Body of pancreas (tissue), 4 donors: ENCODE results near the gene TRA2B. TPM values are rescaled to one million over a fixed set of nuclear protein-coding genes. Genes with fewer than 3 reads are reported as not detected.
"Not testable (repeated sequence)": the region's sequence is repeated elsewhere in the genome, so short reads cannot be mapped to it uniquely, and the experiment has no call there.

Experiments used
- ATAC-seq: fragments of 150-250 bp; one replicate; pipeline ENCODE4 v1.9.1; 2016
- DNase-seq, 4 donors: peaks; one replicate each; pipeline ENCODE4 v3.0.0-alpha.2; 2019
- H3K27ac ChIP-seq, 4 donors: fragments of 200-600 bp; sonication (generic); 1 replicate in 3 of 4; 2 replicates in 1 of 4; pipeline versions ENCODE4 v1.5.1 to v1.6.1; 2016 to 2019; ENCODE audit warnings: mild to moderate bottlenecking in 1 of 4, mixed read lengths in 1 of 4, moderate library complexity in 1 of 4
- H3K27me3 ChIP-seq, 2 donors: fragments of 200-600 bp; sonication (generic); one replicate each; pipeline ENCODE4 v1.6.0; 2016; ENCODE audit warnings: mild to moderate bottlenecking in 1 of 2
- H3K36me3 ChIP-seq, 2 donors: fragments of 200-600 bp; sonication (generic); replicated peaks in 1 of 2; 2 replicates each; pipeline ENCODE4 v1.5.1; 2016; ENCODE audit warnings: low read depth in 2 of 2; ENCODE audit not compliant: insufficient read depth in 1 of 2
- H3K4me1 ChIP-seq: fragments of 200-600 bp; sonication (generic); one replicate; pipeline ENCODE4 v1.6.0; 2016
- H3K4me3 ChIP-seq, 2 donors: fragments of 200-600 bp; sonication (generic); 1 replicate in 1 of 2; 2 replicates in 1 of 2; pipeline ENCODE4 v1.5.1; 2016 to 2019
- H3K9me3 ChIP-seq, 3 donors: fragments of 200-600 bp; sonication (generic); 1 replicate in 2 of 3; 2 replicates in 1 of 3; pipeline ENCODE4 v1.5.1; 2016
- CTCF ChIP-seq, 7 experiments: fragments of 450-650 bp in 4 of 7; fragments of 200-600 bp in 3 of 7; sonication (generic) in 3 of 7; IDR thresholded peaks; one replicate each; pipeline ENCODE4 v1.5.1; 2016 to 2019; ENCODE audit warnings: antibody characterized with exemption in 7 of 7
- POLR2A ChIP-seq, 3 donors: fragments of 450-650 bp; IDR thresholded peaks; one replicate each; pipeline ENCODE4 v1.6.1; 2016; ENCODE audit warnings: antibody characterized with exemption in 3 of 3, mild to moderate bottlenecking in 2 of 3
- WGBS, 2 donors: methylation state at CpG; one replicate each; pipeline ENCODE4 v1.1.5; 2017; 5-methylcytosine and 5-hydroxymethylcytosine counted together
- intact Hi-C: fragments of 100-400 bp; cut with DNase I; formaldehyde crosslinking; loops from one replicate; pipeline ENCODE4 v1.15.1; 2023
- total RNA-seq, 2 donors: library from RNA; depleted of rRNA; stranded (reverse); fragments of >200 nt; gene quantifications; one replicate each; pipeline ENCODE4 v1.1.0, GENCODE V29; 2016

TRA2B gene
- total RNA-seq, 2 donors from 2014 or later, result 74.2 to 323 TPM

DNA sequence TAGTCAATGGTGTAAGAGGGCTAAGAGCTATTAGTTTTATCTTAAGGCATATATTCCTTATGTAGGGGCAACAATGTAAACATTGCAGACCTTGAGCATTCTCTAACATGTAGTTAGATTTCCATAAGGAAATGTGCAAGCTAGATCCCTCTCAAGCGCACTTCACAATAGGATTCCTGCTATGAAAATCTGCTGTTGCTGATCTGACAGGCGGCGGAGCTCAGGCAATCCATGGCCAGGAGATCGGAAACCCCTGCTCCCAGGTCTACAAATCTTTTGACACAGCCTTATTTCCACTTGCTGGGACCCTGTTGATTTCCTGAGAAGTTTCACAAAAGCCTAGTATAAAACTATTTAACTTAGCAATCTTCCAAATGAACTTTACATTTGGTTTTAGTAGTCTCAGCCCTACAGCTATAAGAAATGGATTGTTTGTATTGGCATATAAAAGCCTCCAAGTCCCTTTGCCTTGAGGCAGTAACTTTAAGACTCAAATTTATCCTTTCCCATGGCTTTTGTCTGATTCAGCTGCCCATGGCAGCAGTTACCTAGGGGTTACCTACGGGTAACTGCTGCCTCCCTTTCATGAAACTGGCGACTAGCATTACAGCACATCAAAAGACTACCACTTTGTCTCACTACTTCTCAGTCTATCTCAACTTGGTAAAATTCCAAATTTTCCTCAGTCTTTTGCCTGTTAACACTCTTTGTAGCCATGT lies 22.7 kb downstream of the TRA2B start:
- WGBS, 2 donors, result 90 to 96% methylated on average over 6 of the region's 6 CpGs
- TF ChIP-seq CTCF (IDR thresholded peaks at IDR 0.05) (no peak), POLR2A (IDR thresholded peaks at IDR 0.05) (no peak)
- ATAC-seq, result no peak

GRCh38 chr3:185912929-185913901 lies 24.6 kb downstream of the TRA2B start:
- H3K4me1 ChIP-seq, result no peaks in the 10 kb centered on the region
- H3K36me3 ChIP-seq, result peaks cover 18 to 25% of the 10 kb centered on the region in 2 donors
- no peaks in the 10 kb centered on the region for H3K9me3 ChIP-seq
- intact Hi-C loops, result no loop called here
- H3K27ac ChIP-seq, result no peak overlapping the region
- ATAC-seq, result no peak
- no peak for TF ChIP-seq POLR2A (IDR thresholded peaks at IDR 0.05)
- no peak for TF ChIP-seq CTCF (IDR thresholded peaks at IDR 0.05)
- H3K4me3 ChIP-seq, result no peak overlapping the region
- 72 to 76% methylated on average over 7 of the region's 7 CpGs for whole genome bisulfite sequencing, 2 donors
- no peak for DNase-seq
- no peaks in the 10 kb centered on the region for H3K27me3 ChIP-seq

More for the DNA sequence above, 22.7 kb downstream of the TRA2B start:
- Histone ChIP-seq H3K9me3 (no peaks in the 10 kb centered on the region), H3K4me1 (no peaks in the 10 kb centered on the region), H3K27me3 (no peaks in the 10 kb centered on the region), H3K27ac (no peak overlapping the region), H3K4me3 (no peak overlapping the region), H3K36me3 (peaks cover 18 to 32% of the 10 kb centered on the region in 2 donors)
- DNase-seq, result no peak
- intact Hi-C loops, result no loop called here

- no peaks in the 10 kb centered on the region for H3K4me1 ChIP-seq
- 86 to 90% methylated on average over 11 of the region's 11 CpGs for whole genome bisulfite sequencing, 2 donors
- ATAC-seq, result no peak
- no peak for TF ChIP-seq CTCF (IDR thresholded peaks at IDR 0.05)
- no peak overlapping the region for H3K27ac ChIP-seq
- H3K4me3 ChIP-seq, result no peak overlapping the region
- no peaks in the 10 kb centered on the region for H3K9me3 ChIP-seq
- intact Hi-C loops, result no loop called here
- H3K36me3 ChIP-seq, result peaks cover 12 to 18% of the 10 kb centered on the region in 2 donors
- no peak for DNase-seq
- no peaks in the 10 kb centered on the region for H3K27me3 ChIP-seq
These were observed 25.3 kb downstream of the TRA2B start for GRCh38 chr3:185912512-185912911.

DNA sequence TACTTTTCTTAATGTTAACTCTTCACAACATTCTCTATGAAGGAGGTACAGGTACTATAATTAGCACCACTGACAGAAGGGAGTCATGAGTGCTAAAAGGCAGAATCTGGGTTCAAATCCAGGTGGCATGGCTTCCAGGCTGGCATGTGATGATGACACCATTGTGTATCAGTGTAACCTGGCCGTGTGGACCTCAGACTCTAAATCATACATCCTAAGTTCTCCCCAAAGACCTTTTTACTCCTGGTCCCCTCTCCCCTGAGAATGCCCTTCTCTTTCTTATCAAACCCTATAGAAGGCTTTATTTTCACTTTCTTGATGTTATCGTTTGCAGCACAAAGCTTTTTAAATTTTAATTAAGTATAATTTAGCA lies 26.8 kb downstream of the TRA2B start:
- H3K4me3 ChIP-seq, H3K9me3 ChIP-seq, H3K4me1 ChIP-seq, H3K27me3 ChIP-seq, DNase-seq, H3K27ac ChIP-seq, H3K36me3 ChIP-seq, intact Hi-C loops: not testable (repeated sequence)
- WGBS, 2 donors, result 22 to 39% methylated on average over 2 of the region's 2 CpGs
- ATAC-seq, result peak; percentile 25

DNA sequence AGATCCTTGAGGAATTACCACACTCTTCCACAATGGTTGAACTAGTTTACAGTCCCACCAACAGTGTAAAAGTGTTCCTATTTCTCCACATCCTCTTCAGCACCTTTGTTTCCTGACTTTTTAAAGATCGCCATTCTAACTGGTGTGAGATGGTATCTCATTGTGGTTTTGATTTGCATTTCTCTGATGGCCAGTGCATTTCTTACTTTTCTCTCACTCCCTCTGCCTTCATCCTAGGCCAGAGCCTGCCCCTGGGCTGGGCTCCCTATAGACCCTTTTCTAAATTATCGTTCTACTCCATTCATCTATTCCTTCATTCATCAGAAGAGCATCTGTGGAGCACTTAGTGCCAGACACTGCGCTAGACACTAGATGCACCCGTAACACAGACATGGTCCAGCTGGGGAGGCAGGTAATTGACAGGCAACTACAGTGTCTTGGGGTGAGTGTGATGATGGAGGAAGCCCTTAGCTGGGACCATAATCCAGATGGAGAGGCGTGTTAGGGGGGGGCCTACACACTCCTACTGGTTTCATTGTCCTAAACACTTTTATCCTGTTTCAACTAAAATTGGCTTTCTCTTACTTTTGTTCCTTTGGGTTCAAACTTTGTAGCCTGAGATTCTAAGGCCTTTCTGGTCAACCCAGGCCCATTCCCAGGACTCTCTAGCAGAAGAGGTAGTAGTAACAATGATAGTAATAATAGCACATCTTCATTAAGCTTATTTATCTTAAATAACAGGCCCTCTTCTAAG lies 27.3 kb downstream of the TRA2B start:
- 71 to 76% methylated on average over 5 of the region's 5 CpGs for WGBS, 2 donors
- H3K4me3 ChIP-seq, ATAC-seq: not testable (repeated sequence)

DNA sequence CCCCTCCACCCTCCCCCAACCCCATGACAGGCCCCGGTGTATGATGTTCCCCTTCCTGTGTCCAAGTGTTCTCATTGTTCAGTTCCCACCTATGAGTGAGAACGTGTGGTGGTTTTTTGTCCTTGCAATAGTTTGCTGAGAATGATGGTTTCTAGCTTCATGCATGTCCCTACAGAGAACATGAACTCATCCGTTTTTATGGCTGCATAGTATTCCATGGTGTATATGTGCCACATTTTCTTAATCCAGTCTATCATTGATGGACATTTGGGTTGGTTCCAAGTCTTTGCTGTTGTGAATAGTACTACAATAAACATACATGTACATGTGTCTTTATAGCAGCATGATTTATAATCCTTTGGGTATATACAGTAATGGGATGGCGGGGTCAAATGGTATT lies 27.9 kb downstream of the TRA2B start:
- H3K9me3 ChIP-seq, result not testable (repeated sequence)

More for the DNA sequence above, 27.3 kb downstream of the TRA2B start:
- H3K27me3 ChIP-seq, H3K36me3 ChIP-seq, DNase-seq, H3K27ac ChIP-seq, H3K9me3 ChIP-seq, H3K4me1 ChIP-seq, intact Hi-C loops: not testable (repeated sequence)

More for the DNA sequence above, 27.9 kb downstream of the TRA2B start:
- ATAC-seq, H3K36me3 ChIP-seq, H3K4me3 ChIP-seq, H3K4me1 ChIP-seq, H3K27me3 ChIP-seq, intact Hi-C loops, H3K27ac ChIP-seq, DNase-seq: not testable (repeated sequence)
- 76 to 80% methylated on average over 4 of the region's 4 CpGs for WGBS, 2 donors
